ENCODE measurements around the gene RASA4B.
"Not testable (repeated sequence)": the region's sequence is repeated elsewhere in the genome, so short reads cannot be mapped to it uniquely, and the experiment has no call there.

Gene RASA4B

GRCh38 chr7:102493220-102493935, 24.2 kb downstream of the RASA4B start:
- H3K36me3 ChIP-seq (ENCODE audit: low read length); H3K9ac ChIP-seq (ENCODE audit: low read length); H3F3A ChIP-seq (ENCODE audit: insufficient read depth); H3K4me2 ChIP-seq (ENCODE audit: low read depth, low read length, poor library complexity, severe bottlenecking); H3K27me3 ChIP-seq (ENCODE audit: low read length); H3K9me3 ChIP-seq (ENCODE audit: insufficient read depth, low read length); H3K79me2 ChIP-seq (ENCODE audit: insufficient read depth, low read length); H3K27ac ChIP-seq (ENCODE audit: low read depth, low read length); H3K9me2 ChIP-seq (replicated peaks; ENCODE audit: insufficient read depth, low read length); H3K4me3 ChIP-seq (ENCODE audit: insufficient read depth, low read length, poor library complexity, severe bottlenecking); H2AFZ ChIP-seq (ENCODE audit: low read depth, low read length, severe bottlenecking); H4K20me1 ChIP-seq (ENCODE audit: low read depth, low read length): not testable (repeated sequence)

GRCh38 chr7:102490529-102491075, 27.0 kb downstream of the RASA4B start:
- not testable (repeated sequence) for H2AFZ ChIP-seq (ENCODE audit: low read depth, low read length, severe bottlenecking); H3K9me3 ChIP-seq (ENCODE audit: insufficient read depth, low read length); H3K9ac ChIP-seq (ENCODE audit: low read length); H3K9me2 ChIP-seq (replicated peaks; ENCODE audit: insufficient read depth, low read length); H3K36me3 ChIP-seq (ENCODE audit: low read length); H3K4me2 ChIP-seq (ENCODE audit: low read depth, low read length, poor library complexity, severe bottlenecking); H3K27me3 ChIP-seq (ENCODE audit: low read length); H4K20me1 ChIP-seq (ENCODE audit: low read depth, low read length); H3K27ac ChIP-seq (ENCODE audit: low read depth, low read length); H3K4me3 ChIP-seq (ENCODE audit: insufficient read depth, low read length, poor library complexity, severe bottlenecking); H3F3A ChIP-seq (ENCODE audit: insufficient read depth); H3K79me2 ChIP-seq (ENCODE audit: insufficient read depth, low read length)

GRCh38 chr7:102484317-102484716, 33.3 kb downstream of the RASA4B start:
- not testable (repeated sequence) for H3K4me3 ChIP-seq (ENCODE audit: insufficient read depth, low read length, poor library complexity, severe bottlenecking)

GRCh38 chr7:102481962-102482361, 35.6 kb downstream of the RASA4B start:
- not testable (repeated sequence) for H3K9ac ChIP-seq (ENCODE audit: low read length); H3K36me3 ChIP-seq (ENCODE audit: low read length); H3K27ac ChIP-seq (ENCODE audit: low read depth, low read length)

More at GRCh38 chr7:102484317-102484716, 33.3 kb downstream of the RASA4B start:
- not testable (repeated sequence) for H3F3A ChIP-seq (ENCODE audit: insufficient read depth); H2AFZ ChIP-seq (ENCODE audit: low read depth, low read length, severe bottlenecking); H3K79me2 ChIP-seq (ENCODE audit: insufficient read depth, low read length); H3K9me2 ChIP-seq (replicated peaks; ENCODE audit: insufficient read depth, low read length); H3K4me2 ChIP-seq (ENCODE audit: low read depth, low read length, poor library complexity, severe bottlenecking); H3K9ac ChIP-seq (ENCODE audit: low read length); H3K27me3 ChIP-seq (ENCODE audit: low read length); H3K36me3 ChIP-seq (ENCODE audit: low read length); H4K20me1 ChIP-seq (ENCODE audit: low read depth, low read length); H3K9me3 ChIP-seq (ENCODE audit: insufficient read depth, low read length); H3K27ac ChIP-seq (ENCODE audit: low read depth, low read length)

GRCh38 chr7:102479982-102480637, 37.5 kb downstream of the RASA4B start:
- not testable (repeated sequence) for H3K27ac ChIP-seq (ENCODE audit: low read depth, low read length); H3K36me3 ChIP-seq (ENCODE audit: low read length); H3K9ac ChIP-seq (ENCODE audit: low read length); H3K4me3 ChIP-seq (ENCODE audit: insufficient read depth, low read length, poor library complexity, severe bottlenecking); H3F3A ChIP-seq (ENCODE audit: insufficient read depth); H2AFZ ChIP-seq (ENCODE audit: low read depth, low read length, severe bottlenecking); H3K9me3 ChIP-seq (ENCODE audit: insufficient read depth, low read length); H4K20me1 ChIP-seq (ENCODE audit: low read depth, low read length); H3K9me2 ChIP-seq (replicated peaks; ENCODE audit: insufficient read depth, low read length); H3K27me3 ChIP-seq (ENCODE audit: low read length); H3K4me2 ChIP-seq (ENCODE audit: low read depth, low read length, poor library complexity, severe bottlenecking); H3K79me2 ChIP-seq (ENCODE audit: insufficient read depth, low read length)

More at GRCh38 chr7:102481962-102482361, 35.6 kb downstream of the RASA4B start:
- not testable (repeated sequence) for H3K79me2 ChIP-seq (ENCODE audit: insufficient read depth, low read length); H3K4me3 ChIP-seq (ENCODE audit: insufficient read depth, low read length, poor library complexity, severe bottlenecking); H4K20me1 ChIP-seq (ENCODE audit: low read depth, low read length); H2AFZ ChIP-seq (ENCODE audit: low read depth, low read length, severe bottlenecking); H3K9me3 ChIP-seq (ENCODE audit: insufficient read depth, low read length); H3K27me3 ChIP-seq (ENCODE audit: low read length); H3K4me2 ChIP-seq (ENCODE audit: low read depth, low read length, poor library complexity, severe bottlenecking); H3K9me2 ChIP-seq (replicated peaks; ENCODE audit: insufficient read depth, low read length); H3F3A ChIP-seq (ENCODE audit: insufficient read depth)

GRCh38 chr7:102479209-102479584, 38.4 kb downstream of the RASA4B start:
- not testable (repeated sequence) for H3K36me3 ChIP-seq (ENCODE audit: low read length); H3K79me2 ChIP-seq (ENCODE audit: insufficient read depth, low read length); H3F3A ChIP-seq (ENCODE audit: insufficient read depth); H3K9me3 ChIP-seq (ENCODE audit: insufficient read depth, low read length); H2AFZ ChIP-seq (ENCODE audit: low read depth, low read length, severe bottlenecking); H4K20me1 ChIP-seq (ENCODE audit: low read depth, low read length); H3K27me3 ChIP-seq (ENCODE audit: low read length); H3K9me2 ChIP-seq (replicated peaks; ENCODE audit: insufficient read depth, low read length); H3K4me2 ChIP-seq (ENCODE audit: low read depth, low read length, poor library complexity, severe bottlenecking); H3K4me3 ChIP-seq (ENCODE audit: insufficient read depth, low read length, poor library complexity, severe bottlenecking); H3K9ac ChIP-seq (ENCODE audit: low read length); H3K27ac ChIP-seq (ENCODE audit: low read depth, low read length)

GRCh38 chr7:102478314-102479208, 39.0 kb downstream of the RASA4B start, which contains the start of gene POLR2J:
TSS of gene POLR2J (minus strand) at chr7:102478922. CDS start at chr7:102478860, 62 bp downstream.
- H3K79me2 ChIP-seq (ENCODE audit: insufficient read depth, low read length); H4K20me1 ChIP-seq (ENCODE audit: low read depth, low read length); H3K27me3 ChIP-seq (ENCODE audit: low read length); H2AFZ ChIP-seq (ENCODE audit: low read depth, low read length, severe bottlenecking); H3F3A ChIP-seq (ENCODE audit: insufficient read depth); H3K9me3 ChIP-seq (ENCODE audit: insufficient read depth, low read length); H3K4me2 ChIP-seq (ENCODE audit: low read depth, low read length, poor library complexity, severe bottlenecking); H3K9me2 ChIP-seq (replicated peaks; ENCODE audit: insufficient read depth, low read length); H3K36me3 ChIP-seq (ENCODE audit: low read length); H3K27ac ChIP-seq (ENCODE audit: low read depth, low read length): not testable (repeated sequence)
- Histone ChIP-seq H3K4me3 (ENCODE audit: insufficient read depth, low read length, poor library complexity, severe bottlenecking) (peak within 1 kb of the TSS; percentile 38), H3K9ac (ENCODE audit: low read length) (peak within 1 kb of the TSS; percentile 48; the same call in 1 of the 2 replicates)

Measured in SU-DHL-6 (cell line).